ENCODE data around the gene CDH4.

Gene CDH4

DNA sequence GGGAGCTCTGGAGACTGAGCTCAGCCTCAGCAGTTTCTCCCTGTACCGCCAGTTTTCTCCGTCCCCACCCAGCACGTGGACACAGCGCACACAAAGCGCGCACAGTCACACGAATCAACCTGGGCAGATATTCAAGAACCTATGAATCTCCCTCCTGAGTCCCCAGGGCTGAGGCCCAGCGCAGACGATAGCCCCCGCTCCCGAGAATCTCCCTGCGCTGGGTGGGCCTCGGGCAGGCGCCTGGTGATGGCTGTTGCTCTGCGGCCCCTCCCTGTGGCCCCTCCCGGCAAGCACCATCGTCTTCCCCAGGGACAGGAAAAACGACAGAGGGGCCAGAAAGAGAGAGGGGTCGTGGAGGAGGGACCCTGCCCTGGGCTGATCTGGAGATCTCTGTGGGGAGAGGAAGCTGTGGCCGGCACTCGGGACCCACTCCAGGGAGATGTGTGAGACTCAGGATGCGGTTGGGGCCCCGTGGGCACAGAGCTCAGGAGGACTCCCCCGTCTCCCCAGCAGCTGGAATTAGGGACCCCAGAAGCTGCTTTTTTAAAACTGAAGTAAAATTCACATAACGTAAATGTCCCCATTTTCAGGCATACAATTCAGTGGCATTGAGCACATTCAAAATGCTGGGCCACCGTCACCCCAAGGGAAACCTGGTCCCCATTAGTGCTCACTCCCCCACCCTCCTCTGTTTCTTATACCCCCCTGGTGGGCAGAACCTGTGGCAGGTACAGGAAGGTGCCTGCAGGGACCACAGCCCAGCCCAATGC is 482.9 kb downstream of the CDH4 start:
- TF ChIP-seq FOXP2 (optimal IDR thresholded peaks at IDR 0.05; ENCODE audit: borderline replicate concordance, extremely low read depth, extremely low read length, insufficient read depth) (no peak), TAF1 (IDR thresholded peaks at IDR 0.05; ENCODE audit: borderline replicate concordance, insufficient read depth, low read length) (no peak), POLR2AphosphoS5 (IDR thresholded peaks at IDR 0.05; ENCODE audit: low read depth, low read length) (no peak), SIN3A (IDR thresholded peaks at IDR 0.05; ENCODE audit: borderline replicate concordance, insufficient read depth, low read length) (no peak)
- TF ChIP-seq, protein P1, sequence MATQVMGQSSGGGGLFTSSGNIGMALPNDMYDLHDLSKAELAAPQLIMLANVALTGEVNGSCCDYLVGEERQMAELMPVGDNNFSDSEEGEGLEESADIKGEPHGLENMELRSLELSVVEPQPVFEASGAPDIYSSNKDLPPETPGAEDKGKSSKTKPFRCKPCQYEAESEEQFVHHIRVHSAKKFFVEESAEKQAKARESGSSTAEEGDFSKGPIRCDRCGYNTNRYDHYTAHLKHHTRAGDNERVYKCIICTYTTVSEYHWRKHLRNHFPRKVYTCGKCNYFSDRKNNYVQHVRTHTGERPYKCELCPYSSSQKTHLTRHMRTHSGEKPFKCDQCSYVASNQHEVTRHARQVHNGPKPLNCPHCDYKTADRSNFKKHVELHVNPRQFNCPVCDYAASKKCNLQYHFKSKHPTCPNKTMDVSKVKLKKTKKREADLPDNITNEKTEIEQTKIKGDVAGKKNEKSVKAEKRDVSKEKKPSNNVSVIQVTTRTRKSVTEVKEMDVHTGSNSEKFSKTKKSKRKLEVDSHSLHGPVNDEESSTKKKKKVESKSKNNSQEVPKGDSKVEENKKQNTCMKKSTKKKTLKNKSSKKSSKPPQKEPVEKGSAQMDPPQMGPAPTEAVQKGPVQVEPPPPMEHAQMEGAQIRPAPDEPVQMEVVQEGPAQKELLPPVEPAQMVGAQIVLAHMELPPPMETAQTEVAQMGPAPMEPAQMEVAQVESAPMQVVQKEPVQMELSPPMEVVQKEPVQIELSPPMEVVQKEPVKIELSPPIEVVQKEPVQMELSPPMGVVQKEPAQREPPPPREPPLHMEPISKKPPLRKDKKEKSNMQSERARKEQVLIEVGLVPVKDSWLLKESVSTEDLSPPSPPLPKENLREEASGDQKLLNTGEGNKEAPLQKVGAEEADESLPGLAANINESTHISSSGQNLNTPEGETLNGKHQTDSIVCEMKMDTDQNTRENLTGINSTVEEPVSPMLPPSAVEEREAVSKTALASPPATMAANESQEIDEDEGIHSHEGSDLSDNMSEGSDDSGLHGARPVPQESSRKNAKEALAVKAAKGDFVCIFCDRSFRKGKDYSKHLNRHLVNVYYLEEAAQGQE (IDR thresholded peaks at IDR 0.05; ENCODE audit: insufficient read depth in 1 of 2, low read depth in 2 of 2, low read length in 2 of 2) = no peak

DNA sequence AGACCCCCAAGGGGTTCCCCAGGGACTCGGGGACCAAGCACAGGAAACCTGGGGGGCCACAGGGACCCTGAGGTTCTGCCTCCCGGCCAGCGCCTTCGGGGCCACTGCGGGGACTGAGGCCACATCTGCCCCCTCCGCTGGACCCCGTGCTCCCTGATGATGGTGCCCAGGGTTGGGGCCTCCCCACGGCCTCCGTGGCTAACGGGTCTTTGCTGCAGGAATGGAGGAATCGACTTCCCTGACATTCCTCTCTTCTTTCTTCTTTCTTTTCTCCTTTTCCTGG is 483.4 kb downstream of the CDH4 start:
- no peak for TF ChIP-seq TAF1 (IDR thresholded peaks at IDR 0.05; ENCODE audit: borderline replicate concordance, insufficient read depth, low read length)
- TF ChIP-seq, protein P1 (IDR thresholded peaks at IDR 0.05; ENCODE audit: insufficient read depth in 1 of 2, low read depth in 2 of 2, low read length in 2 of 2) = no peak
- TF ChIP-seq SIN3A (IDR thresholded peaks at IDR 0.05; ENCODE audit: borderline replicate concordance, insufficient read depth, low read length) = no peak
- TF ChIP-seq POLR2AphosphoS5 (IDR thresholded peaks at IDR 0.05; ENCODE audit: low read depth, low read length) = no peak
- no peak for TF ChIP-seq FOXP2 (optimal IDR thresholded peaks at IDR 0.05; ENCODE audit: borderline replicate concordance, extremely low read depth, extremely low read length, insufficient read depth)

DNA sequence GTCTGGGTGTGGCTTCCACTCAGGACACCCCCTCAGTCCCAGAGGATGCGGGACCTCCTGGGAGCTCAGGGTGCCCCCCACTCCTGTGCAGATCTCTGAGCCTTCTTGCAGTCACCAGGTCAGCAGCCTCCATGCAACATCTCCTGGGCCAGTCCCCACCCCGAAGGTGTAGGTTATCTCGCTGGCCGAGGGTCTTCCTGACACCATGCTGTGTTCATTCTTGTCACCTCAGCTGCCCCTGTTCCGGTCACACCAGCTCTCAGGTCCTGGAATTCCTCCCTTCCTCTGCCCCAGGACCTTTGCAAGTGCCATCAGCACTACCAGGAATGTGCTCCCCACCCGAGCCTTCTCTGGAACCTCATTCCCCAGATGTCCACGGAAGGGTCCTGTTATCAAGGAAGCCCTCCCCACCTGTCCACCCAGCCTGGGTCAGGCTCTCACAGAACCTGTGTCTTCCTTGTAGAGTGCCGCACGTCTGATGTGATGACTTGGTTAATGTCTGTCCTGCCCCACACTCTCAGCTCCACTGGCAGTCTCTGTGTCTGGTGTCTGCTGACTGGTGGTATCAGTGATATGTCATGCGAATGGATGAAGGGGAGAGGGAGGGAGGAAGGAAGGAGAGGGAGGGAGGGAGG is 484.1 kb downstream of the CDH4 start:
- TF ChIP-seq, protein P1 (IDR thresholded peaks at IDR 0.05; ENCODE audit: insufficient read depth in 1 of 2, low read depth in 2 of 2, low read length in 2 of 2) = no peak
- TF ChIP-seq FOXP2 (optimal IDR thresholded peaks at IDR 0.05; ENCODE audit: borderline replicate concordance, extremely low read depth, extremely low read length, insufficient read depth) = no peak
- no peak for TF ChIP-seq SIN3A (IDR thresholded peaks at IDR 0.05; ENCODE audit: borderline replicate concordance, insufficient read depth, low read length)
- TF ChIP-seq POLR2AphosphoS5 (IDR thresholded peaks at IDR 0.05; ENCODE audit: low read depth, low read length) = no peak

DNA sequence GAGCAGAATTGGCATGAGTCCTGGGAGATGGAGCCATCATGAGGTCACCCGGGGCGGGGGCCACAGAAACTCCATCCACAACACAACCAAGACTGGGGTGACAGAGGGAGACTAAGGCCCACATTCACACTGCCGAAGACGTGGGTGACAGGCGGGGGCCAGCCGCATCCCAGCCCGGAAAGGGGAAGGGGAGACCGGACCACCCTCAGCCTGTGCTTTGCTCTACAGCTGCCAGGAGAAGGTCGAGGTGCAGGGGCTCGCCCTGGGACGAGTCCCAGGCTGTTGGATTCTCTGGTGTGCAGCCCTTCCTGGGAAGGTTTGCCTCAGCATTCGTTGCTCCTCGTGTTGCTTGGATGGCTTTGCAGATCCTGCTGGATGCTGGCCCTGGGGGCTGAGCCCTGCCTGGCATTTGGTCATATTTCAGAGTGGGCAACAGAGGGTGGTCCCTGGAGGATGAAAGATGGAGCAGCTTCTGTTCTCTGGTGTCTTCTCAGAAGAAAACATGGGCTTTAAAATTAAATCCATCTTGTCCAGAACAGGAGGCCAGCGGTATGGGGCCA is 484.8 kb downstream of the CDH4 start:
- no peak for TF ChIP-seq FOXP2 (optimal IDR thresholded peaks at IDR 0.05; ENCODE audit: borderline replicate concordance, extremely low read depth, extremely low read length, insufficient read depth)
- no peak for TF ChIP-seq SIN3A (IDR thresholded peaks at IDR 0.05; ENCODE audit: borderline replicate concordance, insufficient read depth, low read length)
- TF ChIP-seq, protein P1 (IDR thresholded peaks at IDR 0.05; ENCODE audit: insufficient read depth in 1 of 2, low read depth in 2 of 2, low read length in 2 of 2) = no peak
- no peak for TF ChIP-seq POLR2AphosphoS5 (IDR thresholded peaks at IDR 0.05; ENCODE audit: low read depth, low read length)
- TF ChIP-seq TAF1 (IDR thresholded peaks at IDR 0.05; ENCODE audit: borderline replicate concordance, insufficient read depth, low read length) = no peak

Data from PFSK-1 (cell line).